GM19035 (cell line): Measurements from ENCODE around the gene RYR3.

Source experiments
- ATAC-seq: cut with Tn5 transposase; IDR thresholded peaks from one replicate; pipeline ENCODE4 v1.9.1; 2021; ENCODE audit not compliant: unreplicated experiment

The RYR3 gene

GRCh38 chr15:33317896-33318295 is 7.1 kb downstream of the RYR3 start:
- ATAC-seq: no peak

GRCh38 chr15:33320017-33320416 is 9.2 kb downstream of the RYR3 start:
- no peak for ATAC-seq

- ATAC-seq: no peak
Measured at GRCh38 chr15:33322091-33322490, 11.3 kb downstream of the RYR3 start.

- no peak for ATAC-seq
Measured at GRCh38 chr15:33324609-33325008, 13.8 kb downstream of the RYR3 start.

- no peak for ATAC-seq
Measured at GRCh38 chr15:33326908-33327307, 16.1 kb downstream of the RYR3 start.

- no peak for ATAC-seq
Measured at GRCh38 chr15:33328106-33328505, 17.3 kb downstream of the RYR3 start.

- ATAC-seq: no peak
Measured at GRCh38 chr15:33329457-33329856, 18.7 kb downstream of the RYR3 start.

- ATAC-seq: no peak
Measured at GRCh38 chr15:33330931-33331330, 20.2 kb downstream of the RYR3 start.

- no peak for ATAC-seq
Measured at GRCh38 chr15:33341953-33342352, 31.2 kb downstream of the RYR3 start.

GRCh38 chr15:33343275-33343674 is 32.5 kb downstream of the RYR3 start:
- no peak for ATAC-seq

GRCh38 chr15:33344111-33344510 is 33.3 kb downstream of the RYR3 start:
- no peak for ATAC-seq

- ATAC-seq: no peak
Measured at GRCh38 chr15:33344530-33344929, 33.8 kb downstream of the RYR3 start.

- ATAC-seq: no peak
Measured at GRCh38 chr15:33354411-33354810, 43.6 kb downstream of the RYR3 start.

GRCh38 chr15:33357845-33358244 is 47.1 kb downstream of the RYR3 start:
- ATAC-seq: no peak

- no peak for ATAC-seq
Measured at GRCh38 chr15:33358306-33358705, 47.5 kb downstream of the RYR3 start.

- ATAC-seq: no peak
Measured at GRCh38 chr15:33360886-33361285, 50.1 kb downstream of the RYR3 start.

- no peak for ATAC-seq
Measured at GRCh38 chr15:33369941-33370622, 59.3 kb downstream of the RYR3 start.

GRCh38 chr15:33370623-33371020 is 59.9 kb downstream of the RYR3 start:
- ATAC-seq: no peak

- no peak for ATAC-seq
Measured at GRCh38 chr15:33371159-33371558, 60.4 kb downstream of the RYR3 start.

GRCh38 chr15:33374226-33374914 is 63.6 kb downstream of the RYR3 start:
- ATAC-seq: no peak

- ATAC-seq: no peak
Measured at GRCh38 chr15:33375236-33375635, 64.5 kb downstream of the RYR3 start.

- no peak for ATAC-seq
Measured at GRCh38 chr15:33377204-33377603, 66.4 kb downstream of the RYR3 start.
